Activated CD4-positive, CD25-positive, alpha-beta regulatory T cell treated with anti-CD3 and anti-CD28 coated beads, Interleukin-2, amount 50 U/mL, for 16 hours (primary cell): Measurements from ENCODE around the gene TMEM101.
"Not testable (repeated sequence)": the region's sequence is repeated elsewhere in the genome, so short reads cannot be mapped to it uniquely, and the experiment has no call there.

Experiments used
- DNase-seq: peaks from one replicate; pipeline ENCODE4 v3.0.0-alpha.2; 2020; ENCODE audit warnings: low read depth, low spot score

The TMEM101 gene

GRCh38 chr17:44014437-44015172, at the start of gene TMEM101:
TSS of gene TMEM101 (minus strand) at chr17:44014963. CDS start at chr17:44014952, 11 bp downstream.
- DNase-seq: peak; percentile 80

GRCh38 chr17:44063704-44064639, 49.2 kb upstream of the TMEM101 start:
- DNase-seq: no peak

- no peak for DNase-seq
Measured at GRCh38 chr17:44062871-44063270, 48.1 kb upstream of the TMEM101 start.

- DNase-seq: no peak
Measured at GRCh38 chr17:44061446-44061845, 46.7 kb upstream of the TMEM101 start.

- no peak for DNase-seq
Measured at GRCh38 chr17:44059101-44059892, 44.5 kb upstream of the TMEM101 start.

- no peak for DNase-seq
Measured at GRCh38 chr17:44053125-44053872, 38.5 kb upstream of the TMEM101 start.

- DNase-seq: no peak
Measured at GRCh38 chr17:44049294-44050060, 34.7 kb upstream of the TMEM101 start.

- DNase-seq: not testable (repeated sequence)
Measured at GRCh38 chr17:44046893-44047292, 32.1 kb upstream of the TMEM101 start.

GRCh38 chr17:44045486-44045885, 30.7 kb upstream of the TMEM101 start:
- no peak for DNase-seq

- DNase-seq: no peak
Measured at GRCh38 chr17:44044071-44044470, 29.3 kb upstream of the TMEM101 start.

GRCh38 chr17:44043272-44043696, 28.5 kb upstream of the TMEM101 start:
- no peak for DNase-seq

- DNase-seq: no peak
Measured at GRCh38 chr17:44039829-44040635, 25.3 kb upstream of the TMEM101 start.

GRCh38 chr17:44038604-44039011, 23.8 kb upstream of the TMEM101 start:
- no peak for DNase-seq

GRCh38 chr17:44037471-44037870, 22.7 kb upstream of the TMEM101 start:
- DNase-seq: no peak

GRCh38 chr17:44034688-44035087, 19.9 kb upstream of the TMEM101 start:
- not testable (repeated sequence) for DNase-seq

- no peak for DNase-seq
Measured at GRCh38 chr17:44033861-44034408, 19.2 kb upstream of the TMEM101 start.

- no peak for DNase-seq
Measured at GRCh38 chr17:44030482-44030881, 15.7 kb upstream of the TMEM101 start.

- DNase-seq: no peak
Measured at GRCh38 chr17:44029736-44030135, 15.0 kb upstream of the TMEM101 start.

GRCh38 chr17:44024853-44025252, 10.1 kb upstream of the TMEM101 start:
- DNase-seq: no peak
